HepG2 (cell line): ENCODE measurements around the gene BTBD19. TPM values are rescaled to one million over a fixed set of nuclear protein-coding genes. Genes with fewer than 3 reads are reported as not detected.
A peak's percentile ranks its signal among the peaks of the same experiment; 100 is the strongest.

Source experiments
- FOSL2 ChIP-seq: sonication (generic); formaldehyde crosslinking; IDR thresholded peaks from 2 replicates; pipeline ENCODE4 v1.4.0; 2020; ENCODE audit warnings: missing genetic modification reagents
- KDM2A ChIP-seq: sonication (generic); formaldehyde crosslinking; IDR thresholded peaks from 2 replicates; pipeline ENCODE4 v1.4.0; 2020; ENCODE audit warnings: low read depth, missing genetic modification reagents, borderline replicate concordance
- MED1 ChIP-seq: sonication (generic); formaldehyde crosslinking; IDR thresholded peaks from 2 replicates; pipeline ENCODE4 v1.4.0; 2020; ENCODE audit warnings: missing genetic modification reagents
- RAD21 ChIP-seq: fragments of 450-650 bp; formaldehyde crosslinking; IDR thresholded peaks from 2 replicates; pipeline ENCODE4 v1.5.0; 2020; ENCODE audit warnings: mild to moderate bottlenecking
- SMC3 ChIP-seq: IDR thresholded peaks from 2 replicates; pipeline ENCODE4 v1.6.1; 2011; ENCODE audit warnings: low read length, improper control_type of control experiment
- SOX5 ChIP-seq: IDR thresholded peaks from 2 replicates; pipeline ENCODE4 v1.6.1; 2016; ENCODE audit warnings: borderline replicate concordance
- XRCC5 ChIP-seq: fragments of 200-400 bp; formaldehyde crosslinking; optimal IDR thresholded peaks from 2 replicates; pipeline ENCODE3; 2017; ENCODE audit warnings: mild to moderate bottlenecking, low read length
- ZFP90 ChIP-seq: sonication (generic); formaldehyde crosslinking; IDR thresholded peaks from 2 replicates; pipeline ENCODE4 v1.8.0; 2022; ENCODE audit warnings: missing genetic modification reagents, mild to moderate bottlenecking, inconsistent platforms, borderline replicate concordance
- polyA plus RNA-seq, 8 experiments: library from polyadenylated mRNA; depleted of rRNA in 3 of 8; stranded (reverse) in 7 of 8; unstranded in 1 of 8; fragments of >200 nt; fragmentation: Illumina TruSeq in 4 of 8; extraction: Trizol in 4 of 8; gene quantifications; 2 replicates each; pipeline versions ENCODE4 v1.2.1 to v1.2.3, GENCODE V29; 2011 to 2016; ENCODE audit warnings: low read depth in 4 of 8, missing spikeins in 1 of 8, mixed read lengths in 1 of 8; ENCODE audit not compliant: insufficient read depth in 1 of 8
- total RNA-seq, 5 experiments: library from RNA; depleted of rRNA; stranded (reverse); fragments of >200 nt; fragmentation: Illumina TruSeq; extraction: Trizol; gene quantifications; 2 replicates each; pipeline ENCODE4 v1.2.3, GENCODE V29; 2016; ENCODE audit warnings: low read depth in 1 of 5
- TF ChIP-seq, protein P1 (sequence below): sonication (generic); formaldehyde crosslinking; IDR thresholded peaks from 2 replicates; pipeline ENCODE4 v1.8.0; 2022; ENCODE audit warnings: missing genetic modification reagents, mild to moderate bottlenecking, borderline replicate concordance
- TF ChIP-seq, protein P2 (sequence below): sonication (generic); formaldehyde crosslinking; IDR thresholded peaks from 2 replicates; pipeline ENCODE4 v1.5.0; 2020; ENCODE audit warnings: missing genetic modification reagents
- TF ChIP-seq, protein P3 (sequence below): sonication (generic); formaldehyde crosslinking; conservative IDR thresholded peaks from 2 replicates; pipeline ENCODE4 v1.4.0; 2020; ENCODE audit warnings: missing genetic modification reagents
- TF ChIP-seq, protein P4 (sequence below): IDR thresholded peaks from 2 replicates; pipeline ENCODE4 v1.4.0; 2020; ENCODE audit warnings: mild to moderate bottlenecking, missing genetic modification reagents
- TF ChIP-seq, protein P5 (sequence below): sonication (generic); formaldehyde crosslinking; IDR thresholded peaks from 2 replicates; pipeline ENCODE4 v1.5.0; 2020; ENCODE audit warnings: mild to moderate bottlenecking, missing genetic modification reagents, borderline replicate concordance
- TF ChIP-seq, protein P6 (sequence below): IDR thresholded peaks from 2 replicates; pipeline ENCODE4 v1.6.1; 2018; ENCODE audit warnings: missing genetic modification reagents

Gene BTBD19
- total and polyA plus RNA-seq, 2 of the 13 experiments (the other 11 are each of a cell fraction or from before 2014, with no cell fraction given) = 2.7 to 6.7 TPM

DNA sequence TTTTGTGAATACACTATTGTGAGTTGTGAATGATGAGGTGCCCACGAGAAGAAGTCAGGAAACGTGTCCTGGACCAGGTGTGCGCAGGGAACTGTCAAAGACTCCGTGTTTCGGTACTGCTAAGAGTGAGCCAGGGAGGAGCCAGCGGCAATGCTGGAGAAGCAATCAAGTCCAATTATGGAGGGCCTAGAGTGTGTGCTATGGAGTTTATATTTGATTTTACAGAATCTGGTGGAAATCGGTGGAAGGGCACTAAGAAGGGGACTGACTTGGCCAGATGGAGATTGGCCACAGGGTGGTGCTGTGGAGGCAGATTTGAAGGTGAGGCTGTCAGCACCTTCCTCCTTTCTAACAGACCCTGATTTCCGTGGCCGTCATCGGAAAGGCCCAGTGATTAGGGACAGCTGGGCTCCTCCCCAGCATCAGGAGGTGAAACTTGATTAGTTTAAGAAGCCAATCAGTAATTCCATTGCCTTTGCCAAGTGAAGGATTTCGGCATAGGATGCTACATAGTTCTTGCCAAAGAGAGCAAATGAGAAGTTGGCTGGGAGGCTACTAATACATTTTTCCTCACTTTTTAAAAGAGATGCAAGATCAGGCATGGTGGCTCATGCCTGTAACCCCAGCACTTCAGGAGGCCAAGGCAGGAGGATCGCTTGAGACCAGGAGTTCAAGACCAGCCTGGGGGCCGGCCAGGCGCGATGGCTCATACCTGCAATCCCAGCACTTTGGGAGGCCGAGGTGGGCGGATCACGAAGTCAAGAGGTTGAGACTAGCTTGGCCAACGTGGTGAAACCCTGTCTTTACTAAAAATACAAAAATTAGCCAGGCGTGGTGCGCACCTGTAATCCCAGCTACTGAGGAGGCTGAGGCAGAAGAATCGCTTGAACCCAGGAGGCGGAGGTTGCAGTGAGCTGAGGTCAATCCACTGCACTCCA is 27.7 kb downstream of the BTBD19 start (continued):
- TF ChIP-seq, protein P1, sequence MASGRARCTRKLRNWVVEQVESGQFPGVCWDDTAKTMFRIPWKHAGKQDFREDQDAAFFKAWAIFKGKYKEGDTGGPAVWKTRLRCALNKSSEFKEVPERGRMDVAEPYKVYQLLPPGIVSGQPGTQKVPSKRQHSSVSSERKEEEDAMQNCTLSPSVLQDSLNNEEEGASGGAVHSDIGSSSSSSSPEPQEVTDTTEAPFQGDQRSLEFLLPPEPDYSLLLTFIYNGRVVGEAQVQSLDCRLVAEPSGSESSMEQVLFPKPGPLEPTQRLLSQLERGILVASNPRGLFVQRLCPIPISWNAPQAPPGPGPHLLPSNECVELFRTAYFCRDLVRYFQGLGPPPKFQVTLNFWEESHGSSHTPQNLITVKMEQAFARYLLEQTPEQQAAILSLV = peak; percentile 48; the same call in 1 of the 2 replicates
- TF ChIP-seq KDM2A (CRISPR knock-in tag) (peak; percentile 46; the same call in 1 of the 2 replicates), FOSL2 (CRISPR knock-in tag) (peak; percentile 24; the same call in 1 of the 2 replicates), ZFP90 (0 out of 2 replicates have a peak, but pooled peaks have one; percentile 25), MED1 (CRISPR knock-in tag) (peak; percentile 33; the same call in 1 of the 2 replicates), SMC3 (peak; percentile 73), SOX5 (CRISPR knock-in tag) (no peak), RAD21 (peak; percentile 71; the same call in 1 of the 2 replicates), XRCC5 (peak; percentile 37)
- TF ChIP-seq, protein P2, sequence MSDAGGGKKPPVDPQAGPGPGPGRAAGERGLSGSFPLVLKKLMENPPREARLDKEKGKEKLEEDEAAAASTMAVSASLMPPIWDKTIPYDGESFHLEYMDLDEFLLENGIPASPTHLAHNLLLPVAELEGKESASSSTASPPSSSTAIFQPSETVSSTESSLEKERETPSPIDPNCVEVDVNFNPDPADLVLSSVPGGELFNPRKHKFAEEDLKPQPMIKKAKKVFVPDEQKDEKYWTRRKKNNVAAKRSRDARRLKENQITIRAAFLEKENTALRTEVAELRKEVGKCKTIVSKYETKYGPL (CRISPR knock-in tag) = no peak
- TF ChIP-seq, protein P3, sequence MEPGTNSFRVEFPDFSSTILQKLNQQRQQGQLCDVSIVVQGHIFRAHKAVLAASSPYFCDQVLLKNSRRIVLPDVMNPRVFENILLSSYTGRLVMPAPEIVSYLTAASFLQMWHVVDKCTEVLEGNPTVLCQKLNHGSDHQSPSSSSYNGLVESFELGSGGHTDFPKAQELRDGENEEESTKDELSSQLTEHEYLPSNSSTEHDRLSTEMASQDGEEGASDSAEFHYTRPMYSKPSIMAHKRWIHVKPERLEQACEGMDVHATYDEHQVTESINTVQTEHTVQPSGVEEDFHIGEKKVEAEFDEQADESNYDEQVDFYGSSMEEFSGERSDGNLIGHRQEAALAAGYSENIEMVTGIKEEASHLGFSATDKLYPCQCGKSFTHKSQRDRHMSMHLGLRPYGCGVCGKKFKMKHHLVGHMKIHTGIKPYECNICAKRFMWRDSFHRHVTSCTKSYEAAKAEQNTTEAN = no peak
- TF ChIP-seq, protein P4, sequence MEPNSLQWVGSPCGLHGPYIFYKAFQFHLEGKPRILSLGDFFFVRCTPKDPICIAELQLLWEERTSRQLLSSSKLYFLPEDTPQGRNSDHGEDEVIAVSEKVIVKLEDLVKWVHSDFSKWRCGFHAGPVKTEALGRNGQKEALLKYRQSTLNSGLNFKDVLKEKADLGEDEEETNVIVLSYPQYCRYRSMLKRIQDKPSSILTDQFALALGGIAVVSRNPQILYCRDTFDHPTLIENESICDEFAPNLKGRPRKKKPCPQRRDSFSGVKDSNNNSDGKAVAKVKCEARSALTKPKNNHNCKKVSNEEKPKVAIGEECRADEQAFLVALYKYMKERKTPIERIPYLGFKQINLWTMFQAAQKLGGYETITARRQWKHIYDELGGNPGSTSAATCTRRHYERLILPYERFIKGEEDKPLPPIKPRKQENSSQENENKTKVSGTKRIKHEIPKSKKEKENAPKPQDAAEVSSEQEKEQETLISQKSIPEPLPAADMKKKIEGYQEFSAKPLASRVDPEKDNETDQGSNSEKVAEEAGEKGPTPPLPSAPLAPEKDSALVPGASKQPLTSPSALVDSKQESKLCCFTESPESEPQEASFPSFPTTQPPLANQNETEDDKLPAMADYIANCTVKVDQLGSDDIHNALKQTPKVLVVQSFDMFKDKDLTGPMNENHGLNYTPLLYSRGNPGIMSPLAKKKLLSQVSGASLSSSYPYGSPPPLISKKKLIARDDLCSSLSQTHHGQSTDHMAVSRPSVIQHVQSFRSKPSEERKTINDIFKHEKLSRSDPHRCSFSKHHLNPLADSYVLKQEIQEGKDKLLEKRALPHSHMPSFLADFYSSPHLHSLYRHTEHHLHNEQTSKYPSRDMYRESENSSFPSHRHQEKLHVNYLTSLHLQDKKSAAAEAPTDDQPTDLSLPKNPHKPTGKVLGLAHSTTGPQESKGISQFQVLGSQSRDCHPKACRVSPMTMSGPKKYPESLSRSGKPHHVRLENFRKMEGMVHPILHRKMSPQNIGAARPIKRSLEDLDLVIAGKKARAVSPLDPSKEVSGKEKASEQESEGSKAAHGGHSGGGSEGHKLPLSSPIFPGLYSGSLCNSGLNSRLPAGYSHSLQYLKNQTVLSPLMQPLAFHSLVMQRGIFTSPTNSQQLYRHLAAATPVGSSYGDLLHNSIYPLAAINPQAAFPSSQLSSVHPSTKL (CRISPR knock-in tag) = 0 out of 2 replicates have a peak, but pooled peaks have one; percentile 15
- TF ChIP-seq, protein P5, sequence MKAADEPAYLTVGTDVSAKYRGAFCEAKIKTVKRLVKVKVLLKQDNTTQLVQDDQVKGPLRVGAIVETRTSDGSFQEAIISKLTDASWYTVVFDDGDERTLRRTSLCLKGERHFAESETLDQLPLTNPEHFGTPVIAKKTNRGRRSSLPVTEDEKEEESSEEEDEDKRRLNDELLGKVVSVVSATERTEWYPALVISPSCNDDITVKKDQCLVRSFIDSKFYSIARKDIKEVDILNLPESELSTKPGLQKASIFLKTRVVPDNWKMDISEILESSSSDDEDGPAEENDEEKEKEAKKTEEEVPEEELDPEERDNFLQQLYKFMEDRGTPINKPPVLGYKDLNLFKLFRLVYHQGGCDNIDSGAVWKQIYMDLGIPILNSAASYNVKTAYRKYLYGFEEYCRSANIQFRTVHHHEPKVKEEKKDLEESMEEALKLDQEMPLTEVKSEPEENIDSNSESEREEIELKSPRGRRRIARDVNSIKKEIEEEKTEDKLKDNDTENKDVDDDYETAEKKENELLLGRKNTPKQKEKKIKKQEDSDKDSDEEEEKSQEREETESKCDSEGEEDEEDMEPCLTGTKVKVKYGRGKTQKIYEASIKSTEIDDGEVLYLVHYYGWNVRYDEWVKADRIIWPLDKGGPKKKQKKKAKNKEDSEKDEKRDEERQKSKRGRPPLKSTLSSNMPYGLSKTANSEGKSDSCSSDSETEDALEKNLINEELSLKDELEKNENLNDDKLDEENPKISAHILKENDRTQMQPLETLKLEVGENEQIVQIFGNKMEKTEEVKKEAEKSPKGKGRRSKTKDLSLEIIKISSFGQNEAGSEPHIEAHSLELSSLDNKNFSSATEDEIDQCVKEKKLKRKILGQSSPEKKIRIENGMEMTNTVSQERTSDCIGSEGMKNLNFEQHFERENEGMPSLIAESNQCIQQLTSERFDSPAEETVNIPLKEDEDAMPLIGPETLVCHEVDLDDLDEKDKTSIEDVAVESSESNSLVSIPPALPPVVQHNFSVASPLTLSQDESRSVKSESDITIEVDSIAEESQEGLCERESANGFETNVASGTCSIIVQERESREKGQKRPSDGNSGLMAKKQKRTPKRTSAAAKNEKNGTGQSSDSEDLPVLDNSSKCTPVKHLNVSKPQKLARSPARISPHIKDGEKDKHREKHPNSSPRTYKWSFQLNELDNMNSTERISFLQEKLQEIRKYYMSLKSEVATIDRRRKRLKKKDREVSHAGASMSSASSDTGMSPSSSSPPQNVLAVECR (CRISPR knock-in tag) = peak; percentile 45; the same call in 1 of the 2 replicates
- TF ChIP-seq, protein P6, sequence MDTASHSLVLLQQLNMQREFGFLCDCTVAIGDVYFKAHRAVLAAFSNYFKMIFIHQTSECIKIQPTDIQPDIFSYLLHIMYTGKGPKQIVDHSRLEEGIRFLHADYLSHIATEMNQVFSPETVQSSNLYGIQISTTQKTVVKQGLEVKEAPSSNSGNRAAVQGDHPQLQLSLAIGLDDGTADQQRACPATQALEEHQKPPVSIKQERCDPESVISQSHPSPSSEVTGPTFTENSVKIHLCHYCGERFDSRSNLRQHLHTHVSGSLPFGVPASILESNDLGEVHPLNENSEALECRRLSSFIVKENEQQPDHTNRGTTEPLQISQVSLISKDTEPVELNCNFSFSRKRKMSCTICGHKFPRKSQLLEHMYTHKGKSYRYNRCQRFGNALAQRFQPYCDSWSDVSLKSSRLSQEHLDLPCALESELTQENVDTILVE (CRISPR knock-in tag) = 0 out of 2 replicates have a peak, but pooled peaks have one; percentile 33
